Upper lobe of right lung (tissue), 1 donor: ENCODE results near the gene IL15RA. TPM values are rescaled to one million over a fixed set of nuclear protein-coding genes. Genes with fewer than 3 reads are reported as not detected.

ENCODE experiments used
- ATAC-seq: fragments of 200-7000 bp; cut with Tn5 transposase; one replicate; pipeline ENCODE4 v1.9.1; 2020; ENCODE audit warnings: mild to moderate bottlenecking, moderate library complexity
- DNase-seq: peaks from one replicate; pipeline ENCODE4 v3.0.0-alpha.2; 2020
- H3K27ac ChIP-seq: fragments of 200-600 bp; one replicate; pipeline ENCODE4 v1.8.0; 2022
- H3K27me3 ChIP-seq: fragments of 200-600 bp; one replicate; pipeline ENCODE4 v1.8.0; 2022; ENCODE audit warnings: mild to moderate bottlenecking
- H3K36me3 ChIP-seq: fragments of 200-600 bp; one replicate; pipeline ENCODE4 v1.8.0; 2022
- H3K4me1 ChIP-seq: fragments of 200-600 bp; one replicate; pipeline ENCODE4 v1.8.0; 2022
- H3K4me3 ChIP-seq: fragments of 200-600 bp; one replicate; pipeline ENCODE4 v1.8.0; 2022; ENCODE audit warnings: mild to moderate bottlenecking
- H3K9me3 ChIP-seq: fragments of 200-600 bp; one replicate; pipeline ENCODE4 v1.8.0; 2022
- intact Hi-C: fragments of 100-400 bp; cut with DNase I; formaldehyde crosslinking; loops from one replicate; pipeline ENCODE4 v1.11.0; 2022
- total RNA-seq: library from RNA; stranded (reverse); fragmentation: NEBNext Ultra II Directional; extraction: Animal tissue kit (Norgen Biotek cat#: 25700); gene quantifications from one replicate; pipeline ENCODE4 v1.2.1, GENCODE V29; 2021
- TF ChIP-seq, protein P1 (sequence below): fragments of 200-600 bp; IDR thresholded peaks from one replicate; pipeline ENCODE4 v1.8.0; 2022; ENCODE audit warnings: antibody characterized with exemption
- donor health status: DM: no; HTN: yes; CAD: no; lungs with severe emphysema.

IL15RA gene
- total RNA-seq, 1 donor from 2014 or later = 36.7 TPM

DNA sequence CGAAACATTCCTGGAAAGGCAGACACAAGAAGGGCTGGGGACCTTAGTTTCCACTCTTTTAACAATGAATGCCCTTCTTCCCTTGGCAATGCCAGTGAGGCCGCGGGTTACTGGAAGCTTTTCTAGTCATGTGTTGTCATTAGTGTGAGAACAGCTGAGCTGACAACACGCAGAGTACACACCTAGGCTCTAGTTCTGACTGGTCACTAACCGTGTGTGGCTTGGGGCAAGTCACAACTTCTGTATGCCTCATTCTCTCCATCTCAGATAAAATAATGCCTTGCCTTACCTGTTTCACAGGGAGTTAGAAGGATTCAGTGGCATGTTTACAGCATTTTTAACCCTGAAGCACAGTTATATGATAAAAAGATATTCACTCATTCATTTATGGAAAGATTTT, 55.6 kb downstream of the IL15RA start:
- Histone ChIP-seq H3K4me3 (no peak overlapping the region), H3K4me1 (no peaks in the 10 kb centered on the region), H3K36me3 (peaks cover 100% of the 10 kb centered on the region), H3K27me3 (no peaks in the 10 kb centered on the region), H3K27ac (no peak overlapping the region), H3K9me3 (no peaks in the 10 kb centered on the region)
- intact Hi-C loops = no loop called here
- no peak for ATAC-seq
- DNase-seq = no peak
- TF ChIP-seq, protein P1, sequence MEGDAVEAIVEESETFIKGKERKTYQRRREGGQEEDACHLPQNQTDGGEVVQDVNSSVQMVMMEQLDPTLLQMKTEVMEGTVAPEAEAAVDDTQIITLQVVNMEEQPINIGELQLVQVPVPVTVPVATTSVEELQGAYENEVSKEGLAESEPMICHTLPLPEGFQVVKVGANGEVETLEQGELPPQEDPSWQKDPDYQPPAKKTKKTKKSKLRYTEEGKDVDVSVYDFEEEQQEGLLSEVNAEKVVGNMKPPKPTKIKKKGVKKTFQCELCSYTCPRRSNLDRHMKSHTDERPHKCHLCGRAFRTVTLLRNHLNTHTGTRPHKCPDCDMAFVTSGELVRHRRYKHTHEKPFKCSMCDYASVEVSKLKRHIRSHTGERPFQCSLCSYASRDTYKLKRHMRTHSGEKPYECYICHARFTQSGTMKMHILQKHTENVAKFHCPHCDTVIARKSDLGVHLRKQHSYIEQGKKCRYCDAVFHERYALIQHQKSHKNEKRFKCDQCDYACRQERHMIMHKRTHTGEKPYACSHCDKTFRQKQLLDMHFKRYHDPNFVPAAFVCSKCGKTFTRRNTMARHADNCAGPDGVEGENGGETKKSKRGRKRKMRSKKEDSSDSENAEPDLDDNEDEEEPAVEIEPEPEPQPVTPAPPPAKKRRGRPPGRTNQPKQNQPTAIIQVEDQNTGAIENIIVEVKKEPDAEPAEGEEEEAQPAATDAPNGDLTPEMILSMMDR = no peak

DNA sequence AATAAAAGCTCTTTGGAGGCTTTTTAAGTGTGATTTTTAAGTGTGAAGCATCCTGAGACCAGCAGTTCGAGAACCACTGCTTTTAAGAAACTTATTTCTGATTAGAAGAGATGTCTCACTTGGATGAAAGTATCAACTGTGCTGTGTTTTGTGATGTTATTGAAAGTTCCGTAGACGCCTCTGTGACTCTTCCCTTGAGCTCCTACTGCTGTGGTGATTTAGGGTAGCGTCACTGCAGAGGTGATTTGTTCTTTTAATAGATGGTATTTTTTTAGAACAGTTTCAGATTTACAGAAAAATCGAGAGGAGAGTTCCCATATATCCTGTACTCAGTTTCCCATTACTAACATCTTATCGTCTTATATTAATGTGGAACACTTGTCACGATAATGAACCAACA, 57.8 kb downstream of the IL15RA start:
- peaks cover 97% of the 10 kb centered on the region for H3K36me3 ChIP-seq
- no peaks in the 10 kb centered on the region for H3K27me3 ChIP-seq
- no peaks in the 10 kb centered on the region for H3K4me1 ChIP-seq
- H3K9me3 ChIP-seq = no peaks in the 10 kb centered on the region
- DNase-seq (no peak), ATAC-seq (no peak)
- intact Hi-C loops = no loop called here
- H3K4me3 ChIP-seq = no peak overlapping the region
- no peak overlapping the region for H3K27ac ChIP-seq
- TF ChIP-seq, protein P1 = no peak

DNA sequence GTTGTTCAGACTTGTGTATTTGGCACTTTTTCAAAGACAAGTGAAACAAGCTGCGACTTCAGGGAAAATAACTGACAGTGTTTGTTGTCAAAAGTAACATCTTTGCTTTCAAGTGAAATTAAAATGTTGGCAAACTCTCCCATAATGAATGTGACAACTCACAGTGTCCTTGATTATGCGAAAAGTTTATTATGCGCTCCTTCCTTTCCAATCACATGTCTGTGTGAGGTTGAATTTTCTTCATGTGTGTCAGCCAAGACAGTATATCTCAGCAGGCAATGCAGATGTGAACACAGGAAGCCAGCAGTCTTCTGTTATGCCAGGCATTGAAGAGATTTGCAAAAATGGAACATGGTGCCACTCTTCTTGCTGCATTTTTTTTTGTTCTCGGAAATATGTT, 58.6 kb downstream of the IL15RA start:
- Histone ChIP-seq H3K27ac (no peak overlapping the region), H3K4me3 (no peak overlapping the region), H3K9me3 (no peaks in the 10 kb centered on the region), H3K36me3 (peaks cover 97% of the 10 kb centered on the region), H3K27me3 (no peaks in the 10 kb centered on the region), H3K4me1 (no peaks in the 10 kb centered on the region)
- DNase-seq (no peak), ATAC-seq (no peak)
- intact Hi-C loops = no loop called here
- TF ChIP-seq, protein P1 = no peak

DNA sequence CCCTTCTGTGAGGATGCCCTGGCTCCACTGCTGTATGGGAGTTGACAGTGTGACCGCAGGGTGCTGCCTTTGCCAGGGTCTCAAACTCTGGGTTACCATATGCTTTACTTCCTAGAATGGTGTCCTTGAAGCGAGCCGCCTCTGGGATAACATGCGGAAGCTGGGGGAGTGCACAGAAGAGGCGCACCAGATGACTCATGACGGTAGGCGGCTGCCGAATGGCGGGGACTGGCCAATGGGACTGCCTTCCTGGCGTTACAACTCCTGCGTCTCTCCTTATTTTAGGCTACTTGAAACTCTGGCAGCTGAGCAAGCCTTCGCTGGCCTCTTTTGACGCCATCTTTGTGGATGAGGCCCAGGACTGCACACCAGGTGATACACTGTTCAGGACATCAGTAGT, 60.0 kb downstream of the IL15RA start:
- Histone ChIP-seq H3K4me1 (no peaks in the 10 kb centered on the region), H3K27ac (no peak overlapping the region), H3K27me3 (no peaks in the 10 kb centered on the region), H3K36me3 (peaks cover 97% of the 10 kb centered on the region), H3K9me3 (no peaks in the 10 kb centered on the region), H3K4me3 (no peak overlapping the region)
- DNase-seq (no peak), ATAC-seq (no peak)
- TF ChIP-seq, protein P1 = no peak
- intact Hi-C loops = no loop called here

DNA sequence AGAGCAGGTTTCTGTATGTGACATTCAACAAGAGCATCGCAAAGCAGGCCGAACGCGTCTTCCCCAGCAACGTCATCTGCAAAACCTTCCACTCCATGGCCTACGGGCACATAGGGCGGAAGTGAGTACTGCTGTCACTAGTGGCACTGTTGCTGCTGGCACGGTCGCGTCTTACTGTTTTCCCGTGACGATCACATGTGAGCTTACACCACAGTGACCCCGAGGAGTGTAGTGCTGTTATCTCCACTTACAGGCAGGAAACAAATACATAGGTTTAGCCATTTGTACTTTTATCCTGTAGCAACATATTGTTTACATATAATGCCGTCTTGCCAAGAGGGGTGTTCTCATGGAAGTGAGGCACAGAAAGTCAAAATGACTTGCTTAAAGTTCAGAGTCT, 61.9 kb downstream of the IL15RA start:
- no peaks in the 10 kb centered on the region for H3K4me1 ChIP-seq
- TF ChIP-seq, protein P1 = no peak
- intact Hi-C loops = no loop called here
- no peaks in the 10 kb centered on the region for H3K27me3 ChIP-seq
- ATAC-seq (no peak), DNase-seq (no peak)
- H3K9me3 ChIP-seq = no peaks in the 10 kb centered on the region
- H3K4me3 ChIP-seq = no peak overlapping the region
- peaks cover 97% of the 10 kb centered on the region for H3K36me3 ChIP-seq
- no peak overlapping the region for H3K27ac ChIP-seq

DNA sequence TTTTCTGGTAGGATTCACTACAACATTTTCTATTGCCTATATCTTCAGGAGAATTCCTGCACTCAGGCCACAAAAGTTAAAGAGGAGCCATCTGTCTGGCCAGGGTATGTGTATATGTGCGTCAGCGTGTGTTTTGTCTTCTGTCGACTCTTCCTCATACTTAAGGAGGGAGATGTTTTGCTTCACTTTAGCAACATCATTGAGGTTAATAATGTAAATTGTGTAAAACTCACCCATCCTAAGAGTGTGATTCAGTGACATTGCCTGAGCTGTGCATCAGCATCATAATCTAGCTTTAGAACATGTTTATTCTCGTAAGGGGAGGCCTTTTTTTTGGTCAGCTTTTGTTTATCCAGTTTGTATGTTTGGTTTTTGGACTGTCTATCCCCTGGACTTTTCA, 63.6 kb downstream of the IL15RA start:
- H3K36me3 ChIP-seq = peaks cover 97% of the 10 kb centered on the region
- intact Hi-C loops = no loop called here

More for the DNA sequence above, 63.6 kb downstream of the IL15RA start:
- TF ChIP-seq, protein P1 = no peak
- Histone ChIP-seq H3K27me3 (no peaks in the 10 kb centered on the region), H3K4me3 (no peak overlapping the region), H3K9me3 (no peaks in the 10 kb centered on the region), H3K4me1 (no peaks in the 10 kb centered on the region), H3K27ac (no peak overlapping the region)
- DNase-seq (no peak), ATAC-seq (no peak)
